Astrocyte (in vitro differentiated cells and primary cell): ENCODE results near the gene PLA2R1.

ENCODE experiments used
- CTCF ChIP-seq: IDR thresholded peaks from 2 replicates; pipeline ENCODE4 v1.5.1; 2011; ENCODE audit warnings: low read depth, mild to moderate bottlenecking, inconsistent platforms, low read length, moderate library complexity; ENCODE audit not compliant: insufficient read depth
- EZH2 ChIP-seq: IDR thresholded peaks from 2 replicates; pipeline ENCODE4 v1.6.1; 2012; ENCODE audit warnings: mild to moderate bottlenecking, low read length, inconsistent platforms; ENCODE audit not compliant: insufficient read depth

DNA sequence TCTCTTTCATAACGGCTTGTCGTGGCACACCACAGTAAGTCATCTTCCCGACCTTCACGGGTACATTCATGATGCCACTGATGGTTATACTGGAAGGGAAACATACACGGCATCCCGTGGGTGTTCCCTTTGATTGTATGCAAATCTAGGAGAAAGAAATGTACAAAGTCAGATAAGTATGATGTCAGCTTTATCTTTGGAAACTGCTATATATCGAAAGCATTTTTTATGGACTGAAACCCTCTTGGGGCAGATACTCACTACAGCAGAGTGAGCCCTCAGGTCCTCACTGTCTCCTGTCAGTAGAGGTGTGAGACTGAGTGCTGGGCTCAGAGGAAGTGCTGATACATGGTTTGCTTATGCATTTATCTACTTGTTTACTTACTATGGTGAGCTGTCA is 20.4 kb downstream of the PLA2R1 start:
- TF ChIP-seq CTCF (no peak), EZH2 (no peak)
